ENCODE measurements around the gene TP53TG3F.
"Not testable (repeated sequence)": the region's sequence is repeated elsewhere in the genome, so short reads cannot be mapped to it uniquely, and the experiment has no call there.

TP53TG3F gene

GRCh38 chr16:33459312-33459711, at the start of gene TP53TG3F:
Gene TP53TG3F (plus strand): TSS chr16:33459612. CDS start chr16:33459680, 68 bp downstream.
- DNase-seq (ENCODE audit: low read depth), result not testable (repeated sequence)

GRCh38 chr16:33491611-33492010, 32.2 kb downstream of the TP53TG3F start:
- DNase-seq (ENCODE audit: low read depth), result not testable (repeated sequence)

- not testable (repeated sequence) for DNase-seq (ENCODE audit: low read depth)
Measured at GRCh38 chr16:33507231-33507630, 47.8 kb downstream of the TP53TG3F start.

GRCh38 chr16:33509070-33509469, 49.7 kb downstream of the TP53TG3F start:
- not testable (repeated sequence) for DNase-seq (ENCODE audit: low read depth)

GRCh38 chr16:33509906-33510305, 50.5 kb downstream of the TP53TG3F start:
- not testable (repeated sequence) for DNase-seq (ENCODE audit: low read depth)

Measured in activated T-cell treated with anti-CD3 and anti-CD28 coated beads for 48 hours (primary cell).